Ishikawa (cell line): ENCODE results near the gene PXT1.

ENCODE experiments used
- CEBPB ChIP-seq: IDR thresholded peaks from 2 replicates; pipeline ENCODE4 v1.6.1; 2012
- CREB1 ChIP-seq: IDR thresholded peaks from 2 replicates; pipeline ENCODE4 v1.6.1; 2012; ENCODE audit warnings: low read depth
- EGR1 ChIP-seq: IDR thresholded peaks from 2 replicates; pipeline ENCODE4 v1.6.1; 2012
- EP300 ChIP-seq: IDR thresholded peaks from 2 replicates; pipeline ENCODE4 v1.6.1; 2012; ENCODE audit warnings: borderline replicate concordance
- FOXM1 ChIP-seq: IDR thresholded peaks from 2 replicates; pipeline ENCODE4 v1.6.1; 2012; ENCODE audit warnings: low read depth, borderline replicate concordance
- MAX ChIP-seq: IDR thresholded peaks from 2 replicates; pipeline ENCODE4 v1.6.1; 2012
- NFIC ChIP-seq: IDR thresholded peaks from 2 replicates; pipeline ENCODE4 v1.6.1; 2012
- RAD21 ChIP-seq: IDR thresholded peaks from 2 replicates; pipeline ENCODE4 v1.6.1; 2012; ENCODE audit warnings: low read depth
- TAF1 ChIP-seq: IDR thresholded peaks from 2 replicates; pipeline ENCODE4 v1.6.1; 2012; ENCODE audit warnings: low read depth, mild to moderate bottlenecking
- TCF12 ChIP-seq: IDR thresholded peaks from 2 replicates; pipeline ENCODE4 v1.6.1; 2012; ENCODE audit warnings: low read depth
- TEAD4 ChIP-seq: IDR thresholded peaks from 2 replicates; pipeline ENCODE4 v1.6.1; 2012
- YY1 ChIP-seq: IDR thresholded peaks from 2 replicates; pipeline ENCODE4 v1.6.1; 2012; ENCODE audit warnings: low read depth
- ZBTB7A ChIP-seq: IDR thresholded peaks from 2 replicates; pipeline ENCODE4 v1.6.1; 2012; ENCODE audit warnings: low read depth
- TF ChIP-seq, protein P1 (sequence below): IDR thresholded peaks from 2 replicates; pipeline ENCODE4 v1.6.1; 2012
- TF ChIP-seq, protein P2 (sequence below): IDR thresholded peaks from 2 replicates; pipeline ENCODE4 v1.6.1; 2012; ENCODE audit warnings: low read depth, mild to moderate bottlenecking

Gene PXT1

DNA sequence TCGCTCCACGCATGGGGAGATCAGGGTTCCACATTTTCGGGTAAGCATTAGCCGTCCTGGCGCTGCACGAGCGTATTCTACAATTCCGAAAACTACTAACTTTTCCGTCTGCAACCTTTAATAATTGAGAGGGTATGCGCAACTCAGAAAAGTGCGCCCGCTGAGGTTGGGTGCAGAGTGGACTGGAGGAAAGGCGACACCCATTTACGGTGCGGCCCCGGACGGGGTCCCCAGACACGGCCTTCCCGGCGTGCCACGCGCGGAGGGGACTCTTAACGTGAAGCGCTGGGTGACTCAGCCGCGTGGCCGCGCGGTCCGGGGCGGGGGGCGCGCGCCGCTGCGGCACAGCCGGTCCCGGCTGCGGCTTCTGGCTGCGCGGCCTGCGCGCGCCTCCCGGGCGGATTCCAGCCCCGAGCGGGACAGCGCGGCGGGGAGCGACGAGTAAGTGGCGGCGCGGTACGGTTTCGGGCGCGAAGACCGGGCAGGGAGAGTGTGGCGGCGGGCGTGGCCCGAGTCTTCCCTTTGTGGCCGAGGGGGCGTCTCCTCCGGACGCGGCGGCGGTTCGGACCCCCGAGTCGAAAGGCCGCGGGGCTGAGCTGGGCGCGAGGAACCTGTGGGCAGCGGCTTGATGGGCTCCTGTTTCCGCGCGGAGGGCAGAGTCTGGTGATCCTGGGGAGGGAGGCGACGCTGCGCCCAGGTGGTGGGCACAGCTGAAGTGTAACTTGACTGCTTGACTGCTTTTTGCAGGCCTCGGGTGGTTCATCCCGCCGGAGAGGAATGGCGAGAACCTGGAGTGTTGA, at the start of gene PXT1, which contains the start of gene KCTD20:
Gene PXT1, minus strand, starts transcription at position 184 of the 800 bp plus-strand sequence. CDS start 16,772 bp downstream, outside the sequence.
Gene KCTD20, plus strand, starts transcription at position 330 of the 800 bp plus-strand sequence. CDS start 27,098 bp downstream, outside the sequence.
- TF ChIP-seq TEAD4 (peak; percentile 32), ZBTB7A (peak; percentile 79; the same call in 1 of the 2 replicates), TAF1 (peak; percentile 69; the same call in 1 of the 2 replicates), NFIC (no peak; the same call in 1 of the 2 replicates), EGR1 (no peak), EP300 (no peak), YY1 (peak; percentile 17; the same call in 1 of the 2 replicates), RAD21 (no peak), CEBPB (no peak), FOXM1 (no peak), CREB1 (no peak), TCF12 (no peak), MAX (peak; percentile 74)
- TF ChIP-seq, protein P1, sequence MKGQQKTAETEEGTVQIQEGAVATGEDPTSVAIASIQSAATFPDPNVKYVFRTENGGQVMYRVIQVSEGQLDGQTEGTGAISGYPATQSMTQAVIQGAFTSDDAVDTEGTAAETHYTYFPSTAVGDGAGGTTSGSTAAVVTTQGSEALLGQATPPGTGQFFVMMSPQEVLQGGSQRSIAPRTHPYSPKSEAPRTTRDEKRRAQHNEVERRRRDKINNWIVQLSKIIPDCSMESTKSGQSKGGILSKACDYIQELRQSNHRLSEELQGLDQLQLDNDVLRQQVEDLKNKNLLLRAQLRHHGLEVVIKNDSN = no peak
- TF ChIP-seq, protein P2, sequence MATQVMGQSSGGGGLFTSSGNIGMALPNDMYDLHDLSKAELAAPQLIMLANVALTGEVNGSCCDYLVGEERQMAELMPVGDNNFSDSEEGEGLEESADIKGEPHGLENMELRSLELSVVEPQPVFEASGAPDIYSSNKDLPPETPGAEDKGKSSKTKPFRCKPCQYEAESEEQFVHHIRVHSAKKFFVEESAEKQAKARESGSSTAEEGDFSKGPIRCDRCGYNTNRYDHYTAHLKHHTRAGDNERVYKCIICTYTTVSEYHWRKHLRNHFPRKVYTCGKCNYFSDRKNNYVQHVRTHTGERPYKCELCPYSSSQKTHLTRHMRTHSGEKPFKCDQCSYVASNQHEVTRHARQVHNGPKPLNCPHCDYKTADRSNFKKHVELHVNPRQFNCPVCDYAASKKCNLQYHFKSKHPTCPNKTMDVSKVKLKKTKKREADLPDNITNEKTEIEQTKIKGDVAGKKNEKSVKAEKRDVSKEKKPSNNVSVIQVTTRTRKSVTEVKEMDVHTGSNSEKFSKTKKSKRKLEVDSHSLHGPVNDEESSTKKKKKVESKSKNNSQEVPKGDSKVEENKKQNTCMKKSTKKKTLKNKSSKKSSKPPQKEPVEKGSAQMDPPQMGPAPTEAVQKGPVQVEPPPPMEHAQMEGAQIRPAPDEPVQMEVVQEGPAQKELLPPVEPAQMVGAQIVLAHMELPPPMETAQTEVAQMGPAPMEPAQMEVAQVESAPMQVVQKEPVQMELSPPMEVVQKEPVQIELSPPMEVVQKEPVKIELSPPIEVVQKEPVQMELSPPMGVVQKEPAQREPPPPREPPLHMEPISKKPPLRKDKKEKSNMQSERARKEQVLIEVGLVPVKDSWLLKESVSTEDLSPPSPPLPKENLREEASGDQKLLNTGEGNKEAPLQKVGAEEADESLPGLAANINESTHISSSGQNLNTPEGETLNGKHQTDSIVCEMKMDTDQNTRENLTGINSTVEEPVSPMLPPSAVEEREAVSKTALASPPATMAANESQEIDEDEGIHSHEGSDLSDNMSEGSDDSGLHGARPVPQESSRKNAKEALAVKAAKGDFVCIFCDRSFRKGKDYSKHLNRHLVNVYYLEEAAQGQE = no peak

DNA sequence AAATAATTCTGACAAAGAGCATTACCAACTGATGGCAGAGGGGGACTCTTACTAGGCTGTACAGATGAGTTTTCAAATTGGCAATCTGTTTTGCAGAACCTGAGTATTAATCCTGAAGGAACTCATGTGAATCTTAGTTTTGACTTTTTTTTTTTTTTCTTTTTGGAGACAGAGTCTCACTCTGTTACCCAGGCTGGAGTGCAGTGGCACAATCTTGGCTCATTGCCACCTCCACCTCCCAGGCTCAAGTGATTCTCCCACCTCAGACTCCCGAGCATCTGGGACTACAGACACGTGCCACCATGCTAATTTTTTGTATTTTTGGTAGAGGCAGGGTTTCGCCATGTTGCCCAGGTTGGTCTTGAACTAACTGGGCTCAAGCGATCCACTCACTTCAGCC, 49.4 kb upstream of the PXT1 start:
- TF ChIP-seq ZBTB7A (no peak), CEBPB (no peak), RAD21 (no peak), EP300 (no peak), NFIC (0 out of 2 replicates have a peak, but pooled peaks have one; percentile 27)
- TF ChIP-seq, protein P1 = no peak

DNA sequence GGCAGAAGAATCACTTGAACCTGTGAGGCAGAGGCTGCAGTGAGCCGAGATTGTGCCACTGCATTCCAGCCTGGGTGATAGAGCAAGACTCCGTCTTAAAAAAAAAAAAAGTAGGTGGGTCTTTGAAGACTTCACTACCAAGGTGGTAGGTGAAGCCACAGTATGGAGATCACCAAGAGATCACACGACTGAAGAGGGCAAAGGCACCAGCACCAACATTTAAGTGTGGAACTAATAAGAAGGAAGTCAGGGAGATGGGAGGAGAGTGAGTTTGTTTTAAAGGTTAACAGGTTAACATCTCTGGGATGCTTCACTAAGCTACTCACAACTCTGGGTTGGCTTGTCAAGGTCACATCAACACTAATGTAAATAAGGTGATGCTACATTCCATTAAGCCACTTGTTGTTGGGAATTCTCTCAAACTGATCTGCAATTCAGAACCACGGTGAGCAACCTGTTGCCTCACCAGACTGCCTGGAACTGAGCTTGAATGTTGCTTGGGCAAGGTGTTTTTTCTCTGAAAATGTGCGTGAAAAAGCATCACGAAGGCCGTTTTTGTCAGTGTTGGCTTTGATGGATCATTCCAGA, 48.8 kb upstream of the PXT1 start:
- TF ChIP-seq CREB1 = no peak
- TF ChIP-seq, protein P2 = peak; percentile 62

DNA sequence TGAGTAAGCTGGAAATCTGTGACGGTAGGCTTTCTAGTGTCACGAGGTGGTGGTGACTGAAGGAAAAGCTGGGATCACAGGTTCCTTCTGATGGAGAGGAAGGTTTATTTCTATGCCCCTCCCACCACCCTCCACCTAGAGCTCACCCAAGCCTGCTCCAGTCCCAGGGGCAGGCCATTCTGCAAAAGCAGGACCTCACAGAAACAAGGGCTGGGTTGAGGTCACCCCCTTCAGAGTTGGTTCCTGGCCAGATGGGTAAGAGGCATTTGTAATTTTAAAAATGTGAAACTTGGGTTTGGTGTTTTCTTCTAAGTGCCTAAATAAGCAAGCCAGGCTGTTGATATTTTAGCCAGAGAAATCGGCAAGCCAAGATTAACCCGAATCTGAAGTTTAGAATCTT, 46.8 kb upstream of the PXT1 start:
- no peak for TF ChIP-seq RAD21
- TF ChIP-seq TAF1 = no peak
- TF ChIP-seq FOXM1 = no peak
- no peak for TF ChIP-seq YY1
- no peak for TF ChIP-seq ZBTB7A
- TF ChIP-seq TEAD4 = no peak
- no peak for TF ChIP-seq EP300
- TF ChIP-seq, protein P1 = no peak
- TF ChIP-seq NFIC = no peak
- TF ChIP-seq, protein P2 = no peak
- no peak for TF ChIP-seq CREB1
- no peak for TF ChIP-seq EGR1
